Astrocyte (in vitro differentiated cells and primary cell): ENCODE results near the gene CELF3. TPM values are rescaled to one million over a fixed set of nuclear protein-coding genes. Genes with fewer than 3 reads are reported as not detected.
A peak's percentile ranks its signal among the peaks of the same experiment; 100 is the strongest.

Experiments used
- DNase-seq: peaks from one replicate; pipeline ENCODE4 v3.0.0-alpha.2; 2010; ENCODE audit warnings: low read depth
- FAIRE-seq: peaks from 2 replicates; lab custom pipeline; 2011; peaks lifted over from hg19 to GRCh38; lab: Jason Lieb, UNC
- H2AFZ ChIP-seq: 2 replicates; pipeline ENCODE4 v1.6.0; 2012; ENCODE audit warnings: low read depth, low read length, inconsistent platforms
- H3K27ac ChIP-seq: 2 replicates; pipeline ENCODE4 v1.5.1; 2011; ENCODE audit warnings: low read depth, low read length, inconsistent platforms
- H3K27me3 ChIP-seq: 2 replicates; pipeline ENCODE4 v1.6.0; 2011; ENCODE audit warnings: low read length, inconsistent platforms; ENCODE audit not compliant: insufficient read depth
- H3K36me3 ChIP-seq: 2 replicates; pipeline ENCODE4 v1.5.1; 2011; ENCODE audit warnings: low read length, inconsistent platforms; ENCODE audit not compliant: insufficient read depth
- H3K4me1 ChIP-seq: 2 replicates; pipeline ENCODE4 v1.5.1; 2011; ENCODE audit warnings: low read length, inconsistent platforms; ENCODE audit not compliant: insufficient read depth
- H3K4me2 ChIP-seq: 2 replicates; pipeline ENCODE4 v1.6.0; 2012; ENCODE audit warnings: low read length, inconsistent platforms
- H3K4me3 ChIP-seq: 2 replicates; pipeline ENCODE4 v1.5.1; 2011; ENCODE audit warnings: low read depth, mild to moderate bottlenecking, low read length, inconsistent platforms; ENCODE audit not compliant: insufficient read depth
- H3K79me2 ChIP-seq: 2 replicates; pipeline ENCODE4 v1.6.0; 2012; ENCODE audit warnings: mild to moderate bottlenecking, low read length, inconsistent platforms; ENCODE audit not compliant: insufficient read depth
- H3K9ac ChIP-seq: 2 replicates; pipeline ENCODE4 v1.6.0; 2012; ENCODE audit warnings: mild to moderate bottlenecking, low read length, inconsistent platforms
- H3K9me3 ChIP-seq: 2 replicates; pipeline ENCODE4 v1.5.1; 2012; ENCODE audit warnings: low read depth, mild to moderate bottlenecking, low read length, inconsistent platforms; ENCODE audit not compliant: insufficient read depth
- H4K20me1 ChIP-seq: 2 replicates; pipeline ENCODE4 v1.6.0; 2012; ENCODE audit warnings: low read length, inconsistent platforms; ENCODE audit not compliant: insufficient read depth
- H3K27ac Mint-ChIP-seq: one replicate; pipeline ENCODE4 v1.8.0; 2021; ENCODE audit warnings: mild to moderate bottlenecking, mixed read lengths; ENCODE audit not compliant: unreplicated experiment
- H3K27me3 Mint-ChIP-seq: one replicate; pipeline ENCODE4 v1.8.0; 2021; ENCODE audit warnings: low read depth, mixed read lengths; ENCODE audit not compliant: unreplicated experiment
- H3K36me3 Mint-ChIP-seq: one replicate; pipeline ENCODE4 v1.8.0; 2021; ENCODE audit warnings: low read depth, mixed read lengths; ENCODE audit not compliant: unreplicated experiment
- H3K4me1 Mint-ChIP-seq: one replicate; pipeline ENCODE4 v1.8.0; 2021; ENCODE audit warnings: low read depth, mixed read lengths; ENCODE audit not compliant: unreplicated experiment
- H3K4me3 Mint-ChIP-seq: one replicate; pipeline ENCODE4 v1.8.0; 2021; ENCODE audit warnings: mild to moderate bottlenecking, moderate library complexity, mixed read lengths; ENCODE audit not compliant: unreplicated experiment
- H3K9me3 Mint-ChIP-seq: one replicate; pipeline ENCODE4 v1.8.0; 2021; ENCODE audit warnings: mild to moderate bottlenecking, mixed read lengths; ENCODE audit not compliant: unreplicated experiment
- EZH2 ChIP-seq: IDR thresholded peaks from 2 replicates; pipeline ENCODE4 v1.6.1; 2012; ENCODE audit warnings: mild to moderate bottlenecking, low read length, inconsistent platforms; ENCODE audit not compliant: insufficient read depth
- total RNA-seq: library from RNA; stranded (reverse); gene quantifications from 2 replicates; pipeline ENCODE4 v1.2.1, GENCODE V29; 2021
- TF ChIP-seq, protein P1 (sequence below): IDR thresholded peaks from 2 replicates; pipeline ENCODE4 v1.5.1; 2011; ENCODE audit warnings: low read depth, mild to moderate bottlenecking, inconsistent platforms, low read length, moderate library complexity; ENCODE audit not compliant: insufficient read depth

The CELF3 gene
- total RNA-seq, 1 donor from 2014 or later = not detected

DNA sequence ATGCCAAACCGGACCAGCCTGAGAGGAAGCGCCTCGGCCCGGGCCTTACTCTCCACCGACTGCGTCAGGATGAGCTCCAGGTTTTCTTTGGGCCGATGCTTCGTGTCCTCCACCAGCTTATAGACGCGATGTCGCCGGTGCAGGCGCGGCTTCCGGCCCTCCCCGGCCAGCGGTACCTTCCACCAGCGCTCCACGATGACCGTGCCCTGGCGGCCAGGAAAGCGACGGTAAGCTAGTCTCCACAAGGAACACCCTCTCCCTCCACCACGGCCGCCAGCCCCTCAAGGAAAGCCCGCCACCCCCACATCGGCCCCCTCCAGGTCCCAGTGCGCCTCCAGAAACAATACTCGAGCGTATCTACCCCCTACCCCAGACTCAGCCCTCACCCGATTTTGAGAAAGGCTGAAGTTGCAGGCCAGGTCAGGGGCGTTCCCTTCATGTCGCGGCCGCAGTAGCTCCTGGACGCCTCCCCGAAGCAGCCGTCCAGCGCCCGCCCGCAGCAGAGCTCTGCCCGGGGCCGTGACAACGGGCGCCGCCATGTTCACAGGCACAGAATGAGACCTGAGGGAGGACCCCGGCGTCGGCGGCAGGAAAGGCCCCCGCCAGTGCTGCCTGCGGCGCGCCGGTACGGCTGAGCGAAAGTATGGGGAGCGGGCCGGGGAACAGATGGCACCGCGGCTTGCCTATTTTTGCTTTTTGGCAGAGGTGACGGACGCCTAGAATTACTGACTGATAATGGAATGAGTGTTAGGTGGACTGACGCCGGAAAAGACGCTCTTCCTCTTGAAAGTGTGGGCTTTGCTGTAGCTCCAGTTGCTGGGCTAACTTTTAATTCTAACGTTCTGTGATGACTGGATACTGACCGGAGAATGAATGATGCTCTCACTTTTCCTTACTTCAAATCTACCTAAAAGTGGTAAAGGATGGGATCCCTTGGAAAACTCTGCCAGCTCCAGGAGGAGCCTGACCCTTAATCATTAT is 46.6 kb upstream of the CELF3 start, which contains the start of gene MRPL9:
Gene MRPL9, minus strand, starts transcription at position 556 of the 981 bp plus-strand sequence. Its CDS starts 17 bp downstream, at position 539.
- H3K9ac ChIP-seq = peak within 1 kb of the TSS; percentile 94
- no peaks in the 10 kb centered on the region for H3K27me3 ChIP-seq
- H3K9me3 Mint-ChIP-seq = no peaks in the 10 kb centered on the region
- H3K4me3 Mint-ChIP-seq = peak within 1 kb of the TSS; percentile 88
- TF ChIP-seq EZH2 = no peak
- TF ChIP-seq, protein P1, sequence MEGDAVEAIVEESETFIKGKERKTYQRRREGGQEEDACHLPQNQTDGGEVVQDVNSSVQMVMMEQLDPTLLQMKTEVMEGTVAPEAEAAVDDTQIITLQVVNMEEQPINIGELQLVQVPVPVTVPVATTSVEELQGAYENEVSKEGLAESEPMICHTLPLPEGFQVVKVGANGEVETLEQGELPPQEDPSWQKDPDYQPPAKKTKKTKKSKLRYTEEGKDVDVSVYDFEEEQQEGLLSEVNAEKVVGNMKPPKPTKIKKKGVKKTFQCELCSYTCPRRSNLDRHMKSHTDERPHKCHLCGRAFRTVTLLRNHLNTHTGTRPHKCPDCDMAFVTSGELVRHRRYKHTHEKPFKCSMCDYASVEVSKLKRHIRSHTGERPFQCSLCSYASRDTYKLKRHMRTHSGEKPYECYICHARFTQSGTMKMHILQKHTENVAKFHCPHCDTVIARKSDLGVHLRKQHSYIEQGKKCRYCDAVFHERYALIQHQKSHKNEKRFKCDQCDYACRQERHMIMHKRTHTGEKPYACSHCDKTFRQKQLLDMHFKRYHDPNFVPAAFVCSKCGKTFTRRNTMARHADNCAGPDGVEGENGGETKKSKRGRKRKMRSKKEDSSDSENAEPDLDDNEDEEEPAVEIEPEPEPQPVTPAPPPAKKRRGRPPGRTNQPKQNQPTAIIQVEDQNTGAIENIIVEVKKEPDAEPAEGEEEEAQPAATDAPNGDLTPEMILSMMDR = no peak
- peak; percentile 59 for DNase-seq
- peak within 1 kb of the TSS; percentile 54 for H3K27ac Mint-ChIP-seq
- peak within 1 kb of the TSS; percentile 94 for H3K4me3 ChIP-seq
- no peaks in the 10 kb centered on the region for H4K20me1 ChIP-seq
- H3K4me1 ChIP-seq = peaks cover 14% of the 10 kb centered on the region
- H3K27me3 Mint-ChIP-seq = no peaks in the 10 kb centered on the region
- H2AFZ ChIP-seq = peak within 1 kb of the TSS; percentile 92
- peak within 1 kb of the TSS; percentile 80 for H3K27ac ChIP-seq
- H3K4me1 Mint-ChIP-seq = peaks cover 6% of the 10 kb centered on the region
- FAIRE-seq = no peak
- H3K36me3 ChIP-seq = peaks cover 26% of the 10 kb centered on the region
- peaks cover 16% of the 10 kb centered on the region for H3K36me3 Mint-ChIP-seq
- peaks cover 22% of the 10 kb centered on the region for H3K79me2 ChIP-seq
- no peaks in the 10 kb centered on the region for H3K9me3 ChIP-seq
- H3K4me2 ChIP-seq = peak within 1 kb of the TSS; percentile 87

DNA sequence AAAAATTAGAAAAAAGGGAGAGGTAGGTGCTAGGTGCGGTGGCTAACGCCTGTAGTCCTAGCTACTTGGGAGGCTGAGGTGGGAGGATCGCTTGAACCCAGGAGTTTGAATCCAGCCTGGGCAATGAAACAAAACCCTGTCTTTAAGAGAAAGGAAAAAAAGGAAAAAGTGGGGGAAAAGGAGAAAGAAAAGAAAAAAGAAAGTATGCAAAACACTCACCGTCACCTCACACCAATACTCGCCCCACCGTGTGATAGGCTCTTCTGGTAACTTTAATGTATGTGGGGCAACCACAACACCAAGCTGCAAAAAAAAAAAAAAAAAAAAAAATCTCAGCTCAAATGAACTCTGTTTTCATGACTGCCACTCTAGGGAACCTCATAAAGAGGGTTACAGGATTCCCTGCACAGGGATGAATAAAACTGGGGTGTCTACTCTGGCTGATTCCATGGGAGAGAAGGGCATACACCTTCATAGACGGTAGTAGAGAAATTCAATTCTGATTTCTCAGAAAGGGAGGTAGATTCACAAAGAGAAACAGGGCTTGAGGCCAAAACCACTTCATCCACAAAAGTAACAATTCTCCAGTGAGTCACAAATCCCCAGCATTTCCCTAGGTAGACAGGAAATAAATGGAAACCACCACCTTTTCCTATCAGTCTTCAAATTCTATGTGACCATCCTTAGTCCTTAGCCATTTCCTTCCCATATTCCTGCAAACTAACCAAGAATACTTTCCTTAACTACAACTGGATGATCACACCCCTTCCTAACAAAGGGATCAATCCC is 44.2 kb upstream of the CELF3 start:
- H3K4me1 ChIP-seq = peaks cover 14% of the 10 kb centered on the region
- no peak overlapping the region for H3K9ac ChIP-seq
- Mint-ChIP-seq H3K4me3 (no peak overlapping the region), H3K27me3 (no peaks in the 10 kb centered on the region), H3K4me1 (peaks cover 11% of the 10 kb centered on the region), H3K9me3 (no peaks in the 10 kb centered on the region), H3K36me3 (peaks cover 16% of the 10 kb centered on the region), H3K27ac (peak overlapping the region; percentile 14)
- FAIRE-seq = no peak
- H3K4me3 ChIP-seq = no peak overlapping the region
- H3K36me3 ChIP-seq = peaks cover 26% of the 10 kb centered on the region
- TF ChIP-seq, protein P1 = no peak
- no peak for TF ChIP-seq EZH2
- no peak overlapping the region for H2AFZ ChIP-seq
- no peaks in the 10 kb centered on the region for H4K20me1 ChIP-seq
- H3K27me3 ChIP-seq = no peaks in the 10 kb centered on the region
- no peak overlapping the region for H3K4me2 ChIP-seq
- peaks cover 22% of the 10 kb centered on the region for H3K79me2 ChIP-seq
- H3K9me3 ChIP-seq = no peaks in the 10 kb centered on the region
- DNase-seq = peak; percentile 26
- H3K27ac ChIP-seq = no peak overlapping the region
